Measurements from ENCODE around the gene RNU6-7. TPM values are rescaled to one million over a fixed set of nuclear protein-coding genes. Genes with fewer than 3 reads are reported as not detected.

RNU6-7 gene
- total RNA-seq, 1 experiment from 2014 or later = not detected

GRCh38 chr14:32167907-32168306 lies 33.9 kb upstream of the RNU6-7 start:
- no peak overlapping the region for H2BK12ac ChIP-seq (ENCODE audit: insufficient read length, low read depth, low read length)
- WGBS (ENCODE audit: extremely low coverage, insufficient read length, low lambda C conversion rate) = no CpG with 5 or more reads among the region's 3 CpGs

More at GRCh38 chr14:32167907-32168306, 33.9 kb upstream of the RNU6-7 start:
- no peaks in the 10 kb centered on the region for H3K36me3 Mint-ChIP-seq (ENCODE audit: insufficient read depth in 1 of 3, low read depth in 3 of 3)
- Histone ChIP-seq H3K9me3 (ENCODE audit: control insufficient read depth, low read depth, low read length) (no peaks in the 10 kb centered on the region), H3K23me2 (ENCODE audit: insufficient read length, low read depth, low read length, poor library complexity, severe bottlenecking) (no peaks in the 10 kb centered on the region), H3K4ac (ENCODE audit: low read depth, low read length) (no peak overlapping the region), H3K79me1 (ENCODE audit: insufficient read depth, low read depth, low read length, poor library complexity, severe bottlenecking) (no peaks in the 10 kb centered on the region), H3T11ph (ENCODE audit: low read length) (no peak overlapping the region), H4K8ac (replicated peaks; ENCODE audit: insufficient read length, low read depth, low read length) (no peak overlapping the region), H3K56ac (ENCODE audit: insufficient read length, low read depth, low read length) (no peak overlapping the region), H4K20me1 (ENCODE audit: control insufficient read depth, insufficient read depth, insufficient read length) (no peaks in the 10 kb centered on the region), H3K23ac (ENCODE audit: insufficient read length, low read depth, low read length) (no peak overlapping the region), H4K5ac (ENCODE audit: insufficient read length, low read depth, low read length) (no peak overlapping the region), H3K4me2 (ENCODE audit: insufficient read depth, insufficient read length, low read length) (no peak overlapping the region), H2BK15ac (ENCODE audit: low read depth, low read length) (no peak overlapping the region), H3K79me2 (ENCODE audit: insufficient read depth, low read length) (no peaks in the 10 kb centered on the region), H4K91ac (ENCODE audit: insufficient read length, low read depth, low read length) (no peak overlapping the region), H2BK120ac (ENCODE audit: low read depth, low read length, poor library complexity, severe bottlenecking) (no peak overlapping the region), H3K27me3 (ENCODE audit: insufficient read depth, low read length) (no peaks in the 10 kb centered on the region), H3K4me1 (ENCODE audit: insufficient read depth, low read length) (no peaks in the 10 kb centered on the region), H2BK20ac (ENCODE audit: low read depth, low read length, poor library complexity, severe bottlenecking) (no peak overlapping the region), H2BK5ac (ENCODE audit: insufficient read length, low read length) (no peak overlapping the region), H3K14ac (ENCODE audit: insufficient read depth, low read length) (no peak overlapping the region), H3K9ac (ENCODE audit: extremely low read depth, insufficient read length, low read length) (no peak overlapping the region), H2AFZ (ENCODE audit: low read length) (no peak overlapping the region), H3K27ac (ENCODE audit: insufficient read length, low read depth, low read length) (no peak overlapping the region), H2AK5ac (ENCODE audit: insufficient read length, low read length) (no peak overlapping the region), H3K18ac (ENCODE audit: insufficient read length, low read depth, low read length) (no peak overlapping the region)
- 0 out of 5 replicates have a peak, but pooled peaks cover 0 to 3% of the 10 kb centered on the region in 2 experiments for H3K9me3 Mint-ChIP-seq
- H3K4me3 Mint-ChIP-seq = no peak overlapping the region
- DNase-seq = no peak
- no peaks in the 10 kb centered on the region for H3K27me3 Mint-ChIP-seq (ENCODE audit: low read depth)
- peaks cover 0 to 6% of the 10 kb centered on the region in 2 experiments; a peak in 3 of 4 replicates for H3K4me1 Mint-ChIP-seq
- no peak for TF ChIP-seq CTCF (conservative IDR thresholded peaks at IDR 0.05)
- H3K27ac Mint-ChIP-seq = no peak overlapping the region
